Measurements from ENCODE around the gene ADH6.

GRCh38 chr4:99235955-99236354 lies 16.9 kb upstream of the ADH6 start:
- TF ChIP-seq CTCF (conservative IDR thresholded peaks at IDR 0.05; ENCODE audit: low read depth, low read length) (no peak), EZH2 (IDR thresholded peaks at IDR 0.05; ENCODE audit: borderline replicate concordance, low read depth, low read length, poor library complexity, severe bottlenecking) (no peak)
